Activated CD4-positive, alpha-beta T cell treated with anti-CD3 and anti-CD28 coated beads for 48 hours (primary cell): Measurements from ENCODE around the gene ZNF407.

Experiments
- DNase-seq: peaks from one replicate; pipeline ENCODE4 v3.0.0-alpha.2; 2020

Gene ZNF407

DNA sequence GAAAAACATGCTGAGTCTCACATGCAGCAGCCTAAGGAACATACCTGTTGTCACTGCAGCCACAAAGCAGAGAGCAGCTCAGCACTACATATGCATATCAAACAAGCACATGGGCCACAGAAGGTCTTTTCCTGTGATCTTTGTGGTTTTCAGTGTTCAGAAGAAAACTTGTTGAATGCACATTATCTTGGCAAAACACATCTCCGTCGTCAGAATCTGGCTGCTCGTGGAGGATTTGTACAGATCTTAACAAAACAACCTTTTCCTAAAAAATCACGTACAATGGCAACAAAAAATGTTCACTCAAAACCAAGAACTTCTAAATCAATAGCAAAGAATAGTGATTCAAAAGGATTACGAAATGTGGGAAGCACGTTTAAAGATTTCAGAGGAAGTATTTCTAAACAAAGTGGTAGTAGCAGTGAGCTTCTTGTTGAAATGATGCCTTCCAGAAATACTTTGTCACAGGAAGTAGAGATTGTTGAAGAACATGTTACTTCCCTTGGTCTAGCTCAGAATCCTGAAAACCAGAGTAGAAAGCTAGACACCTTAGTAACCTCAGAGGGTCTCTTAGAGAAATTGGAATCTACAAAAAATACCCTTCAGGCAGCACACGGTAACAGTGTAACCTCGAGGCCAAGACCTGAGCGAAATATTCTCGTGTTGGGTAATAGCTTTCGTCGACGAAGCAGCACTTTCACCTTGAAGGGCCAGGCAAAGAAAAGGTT is 34.1 kb downstream of the ZNF407 start:
- DNase-seq: no peak

DNA sequence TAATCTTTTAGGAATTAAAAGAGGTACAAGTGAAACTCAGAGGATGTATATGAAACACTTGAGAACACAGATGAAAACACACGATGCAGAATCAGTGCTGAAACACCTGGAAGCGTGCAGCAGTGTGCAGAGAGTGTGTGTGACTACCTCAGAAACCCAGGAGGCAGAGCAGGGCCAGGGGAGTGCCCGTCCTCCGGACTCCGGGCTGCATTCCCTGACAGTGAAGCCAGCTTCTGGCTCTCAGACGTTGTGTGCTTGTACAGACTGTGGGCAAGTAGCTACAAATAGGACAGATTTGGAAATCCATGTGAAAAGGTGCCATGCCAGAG is 34.6 kb downstream of the ZNF407 start:
- no peak for DNase-seq

DNA sequence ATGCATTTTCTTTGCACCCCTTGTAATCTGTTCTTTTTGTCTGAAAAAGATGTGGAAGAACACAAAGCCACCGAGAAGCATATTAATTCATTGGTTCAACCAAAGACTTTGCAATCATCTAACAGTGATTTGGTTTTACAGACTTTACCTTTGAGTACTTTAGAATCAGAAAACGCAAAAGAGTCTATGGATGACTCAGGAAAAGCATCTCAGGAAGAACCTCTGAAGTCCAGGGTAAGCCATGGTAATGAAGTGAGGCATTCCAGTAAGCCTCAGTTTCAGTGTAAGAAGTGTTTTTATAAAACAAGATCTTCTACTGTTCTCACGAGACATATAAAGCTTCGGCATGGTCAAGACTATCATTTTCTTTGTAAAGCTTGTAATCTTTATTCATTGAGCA is 35.2 kb downstream of the ZNF407 start:
- DNase-seq: no peak

DNA sequence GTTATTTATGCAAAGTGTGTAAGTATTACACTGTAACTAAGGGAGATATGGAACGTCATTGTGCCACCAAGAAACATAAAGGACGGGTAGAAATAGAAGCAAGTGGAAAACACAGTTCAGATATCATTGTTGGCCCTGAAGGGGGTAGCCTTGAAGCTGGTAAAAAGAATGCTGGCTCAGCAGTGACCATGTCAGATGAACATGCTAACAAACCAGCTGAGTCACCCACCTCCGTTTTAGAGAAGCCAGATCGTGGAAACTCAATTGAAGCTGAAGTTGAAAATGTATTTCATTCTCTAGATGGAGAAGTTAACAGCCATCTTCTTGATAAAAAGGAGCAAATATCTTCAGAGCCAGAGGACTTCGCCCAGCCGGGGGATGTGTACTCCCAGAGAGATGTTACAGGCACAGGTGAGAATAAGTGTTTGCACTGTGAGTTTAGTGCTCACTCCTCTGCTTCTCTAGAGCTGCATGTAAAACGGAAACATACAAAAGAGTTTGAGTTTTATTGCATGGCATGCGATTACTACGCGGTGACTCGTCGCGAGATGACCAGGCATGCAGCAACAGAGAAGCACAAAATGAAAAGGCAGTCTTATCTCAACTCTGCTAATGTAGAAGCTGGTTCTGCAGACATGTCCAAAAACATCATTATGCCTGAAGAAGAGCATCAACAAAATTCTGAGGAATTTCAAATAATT is 36.1 kb downstream of the ZNF407 start:
- peak; percentile 26 for DNase-seq

DNA sequence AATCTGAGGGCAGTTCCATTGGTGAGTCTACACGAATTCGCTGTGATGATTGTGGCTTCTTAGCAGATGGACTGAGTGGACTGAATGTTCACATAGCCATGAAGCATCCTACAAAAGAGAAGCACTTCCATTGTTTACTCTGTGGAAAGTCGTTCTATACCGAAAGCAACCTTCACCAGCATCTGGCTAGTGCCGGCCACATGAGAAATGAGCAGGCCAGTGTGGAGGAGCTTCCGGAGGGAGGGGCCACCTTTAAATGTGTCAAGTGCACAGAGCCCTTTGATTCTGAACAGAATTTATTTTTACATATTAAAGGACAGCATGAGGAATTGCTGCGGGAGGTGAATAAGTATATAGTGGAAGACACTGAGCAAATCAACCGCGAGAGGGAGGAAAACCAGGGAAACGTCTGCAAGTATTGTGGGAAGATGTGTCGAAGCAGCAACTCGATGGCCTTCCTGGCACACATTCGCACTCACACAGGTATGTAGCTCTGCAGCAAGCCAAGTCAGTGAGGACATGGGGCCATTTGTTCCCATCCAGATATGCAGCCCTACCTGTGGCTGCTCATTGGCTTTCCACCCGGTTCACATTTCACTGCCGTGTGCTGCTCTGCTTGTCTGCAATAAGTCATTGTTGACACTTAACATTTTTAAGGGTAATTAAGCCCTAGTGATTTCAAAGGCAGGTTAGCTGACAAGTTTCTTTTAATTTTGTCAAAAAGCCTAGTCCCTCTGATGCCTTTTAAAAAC is 37.7 kb downstream of the ZNF407 start:
- no peak for DNase-seq

DNA sequence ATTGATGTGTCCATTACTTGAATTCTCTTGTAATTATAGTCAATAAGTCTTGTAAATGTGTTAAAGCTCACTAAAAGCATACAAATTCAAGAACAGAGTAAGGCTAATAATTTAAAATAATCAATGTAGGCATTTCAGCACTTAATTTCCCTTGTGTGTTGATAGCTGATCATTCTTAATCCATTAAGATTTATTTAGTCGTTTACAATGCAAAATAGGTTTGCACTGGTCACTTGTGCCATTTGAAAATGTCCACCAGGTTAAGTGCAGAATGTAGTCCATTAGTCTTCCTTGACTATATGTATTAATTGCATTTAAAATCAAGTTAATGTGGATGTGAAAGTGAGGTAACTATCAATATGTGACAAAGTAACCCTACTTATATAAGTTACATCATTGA is 39.4 kb downstream of the ZNF407 start:
- DNase-seq: no peak

DNA sequence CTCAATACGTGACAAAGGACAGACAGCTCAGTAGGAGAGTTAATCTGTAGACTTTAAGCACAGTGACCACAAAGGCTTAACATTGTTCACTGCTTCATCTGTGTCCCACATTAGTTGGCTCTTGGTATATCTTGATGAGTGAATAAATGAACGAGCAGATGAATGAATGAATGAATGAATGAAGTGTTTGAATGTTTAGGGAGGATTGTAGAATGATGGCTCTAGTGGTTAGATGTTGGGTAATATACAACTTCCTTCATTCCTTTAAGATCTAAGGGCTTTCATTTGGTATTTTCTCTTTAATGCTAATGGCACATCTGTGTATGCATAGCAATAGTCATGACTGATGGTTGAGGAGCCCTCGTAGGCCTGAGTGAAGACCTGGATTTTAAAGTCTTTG is 40.5 kb downstream of the ZNF407 start:
- DNase-seq: no peak

DNA sequence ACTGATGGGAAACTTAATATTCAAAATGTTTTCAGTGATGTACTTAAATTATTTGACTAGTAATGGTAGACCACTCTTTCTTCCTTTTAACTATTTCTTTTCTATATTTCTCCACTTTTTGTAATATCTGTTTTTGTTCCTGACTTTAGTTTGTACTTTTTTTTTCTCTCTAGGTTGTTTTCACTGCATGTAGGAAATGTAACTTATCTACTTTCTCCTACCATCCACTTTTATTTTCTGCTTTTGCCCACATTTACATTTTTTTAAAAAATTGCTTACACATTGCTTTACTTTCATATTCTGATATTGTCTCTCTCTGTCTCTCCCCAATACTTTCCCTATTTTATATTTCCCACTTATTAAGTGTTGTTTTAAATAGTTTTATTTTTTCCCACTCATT is 47.0 kb downstream of the ZNF407 start:
- DNase-seq: no peak

DNA sequence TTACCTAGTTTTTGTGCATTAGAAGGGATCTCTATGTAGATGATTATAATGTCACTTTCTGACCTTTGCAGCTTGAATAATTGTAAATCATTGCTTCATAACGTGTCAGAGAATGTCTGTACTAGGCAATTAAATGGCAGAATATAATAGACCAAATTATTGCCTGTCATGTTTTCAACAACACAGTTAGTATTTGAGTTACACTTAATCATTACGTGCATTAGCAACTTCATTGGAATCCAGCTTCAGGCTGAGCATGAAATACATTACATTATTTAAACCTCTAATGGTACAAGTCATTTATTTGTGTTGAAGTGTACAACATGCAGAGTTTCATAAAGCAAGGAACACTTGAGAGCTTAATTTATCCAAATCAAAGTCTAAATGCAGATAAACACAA is 48.0 kb downstream of the ZNF407 start:
- no peak for DNase-seq

DNA sequence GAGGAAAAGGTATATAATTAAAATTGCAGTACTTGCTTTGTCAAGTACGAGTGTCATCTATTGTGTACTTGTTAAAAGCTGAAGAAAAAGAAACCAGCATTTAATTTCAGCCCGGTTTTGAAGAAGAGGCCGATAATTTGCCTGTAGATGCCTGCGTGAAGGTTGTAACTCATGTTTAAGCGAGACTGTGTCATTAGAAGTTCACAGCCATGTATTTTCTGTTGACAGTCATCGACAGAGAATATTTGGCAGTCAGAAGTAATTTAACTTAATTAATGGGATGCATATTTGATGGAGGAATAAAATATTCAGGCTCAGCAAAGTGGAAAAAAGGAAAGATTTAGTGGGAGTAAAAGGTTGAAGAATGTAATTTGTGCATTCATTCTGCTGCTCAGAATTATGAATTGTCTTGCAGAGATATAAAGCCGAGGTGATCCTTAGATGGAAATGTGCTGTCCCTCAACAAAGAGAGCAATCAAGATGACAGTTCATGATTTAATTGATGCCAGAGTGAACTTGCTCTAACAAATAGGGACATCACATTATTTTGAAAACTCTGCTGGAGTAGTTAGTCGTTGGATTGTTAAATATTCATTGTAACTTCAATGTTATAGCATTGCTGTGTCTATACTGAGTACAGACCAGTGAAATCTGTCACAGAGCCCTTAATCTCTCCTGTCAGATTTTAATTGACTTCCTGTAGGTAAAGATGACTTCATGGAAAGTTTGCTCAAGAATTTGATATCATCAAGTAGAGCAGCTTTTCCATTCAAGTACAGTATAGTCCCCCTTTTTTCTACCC is 53.9 kb downstream of the ZNF407 start:
- no peak for DNase-seq

DNA sequence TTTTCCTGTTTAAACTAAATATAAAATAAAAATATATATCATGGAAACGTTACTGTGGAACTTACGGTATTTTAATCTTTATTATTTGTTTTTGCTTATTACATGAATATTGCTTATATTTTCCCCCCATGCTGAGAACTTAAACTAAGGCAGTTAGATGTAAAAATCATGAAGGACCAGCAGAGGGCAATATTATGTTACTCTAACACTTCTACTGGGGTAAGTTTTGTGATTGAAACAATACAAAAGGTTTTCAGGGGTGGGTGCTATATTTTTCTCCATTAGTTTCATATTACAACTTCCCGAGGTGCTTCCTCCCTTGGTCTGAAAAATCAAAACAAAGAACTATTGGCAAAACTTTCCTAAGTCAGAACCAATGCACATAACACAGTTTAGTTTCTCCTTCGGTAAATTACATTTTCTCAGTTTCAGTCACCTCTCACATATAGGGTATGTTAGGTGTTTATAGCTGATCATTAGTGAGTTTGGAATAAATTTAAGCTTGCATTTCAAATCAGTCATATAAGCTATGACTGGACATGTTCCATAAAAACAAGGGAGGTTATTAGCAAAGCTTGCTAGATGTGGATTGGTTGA is 54.8 kb downstream of the ZNF407 start:
- no peak for DNase-seq

DNA sequence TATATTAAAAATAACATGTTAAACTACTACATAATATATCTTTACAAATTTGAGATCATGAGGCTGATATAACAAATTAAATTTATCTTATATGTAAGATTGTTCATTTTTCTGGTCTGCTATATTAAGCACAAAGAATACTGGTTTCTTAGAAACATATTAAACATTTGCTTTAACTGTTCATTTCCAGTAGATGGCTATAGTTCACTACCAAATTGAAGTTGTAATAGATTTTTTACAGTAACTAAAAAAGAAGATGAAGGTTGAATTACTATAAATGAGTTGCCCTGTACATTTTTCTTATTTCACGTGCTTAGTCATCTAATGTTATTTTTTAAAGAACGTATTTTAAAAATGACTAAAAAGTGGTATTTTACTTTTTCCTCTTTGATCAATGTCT is 57.0 kb downstream of the ZNF407 start:
- no peak for DNase-seq

DNA sequence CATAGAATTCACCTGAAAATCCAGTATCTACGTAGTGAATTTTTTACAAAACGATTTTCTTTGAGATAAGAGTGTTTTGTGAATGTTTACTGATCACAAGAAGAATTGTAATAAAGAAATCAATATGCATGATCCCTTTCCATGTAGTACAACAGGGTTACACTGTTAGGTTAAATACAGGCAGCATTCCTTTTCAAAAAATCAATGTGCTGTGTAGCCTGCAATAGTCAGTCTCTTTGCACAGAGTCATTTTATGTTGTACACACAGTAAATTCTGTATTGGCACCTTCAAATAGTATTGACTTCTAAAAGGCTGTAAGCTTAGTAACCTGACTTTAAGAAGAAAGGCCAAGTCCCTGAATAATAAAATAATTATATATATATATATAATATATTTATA is 63.3 kb downstream of the ZNF407 start:
- DNase-seq: no peak

DNA sequence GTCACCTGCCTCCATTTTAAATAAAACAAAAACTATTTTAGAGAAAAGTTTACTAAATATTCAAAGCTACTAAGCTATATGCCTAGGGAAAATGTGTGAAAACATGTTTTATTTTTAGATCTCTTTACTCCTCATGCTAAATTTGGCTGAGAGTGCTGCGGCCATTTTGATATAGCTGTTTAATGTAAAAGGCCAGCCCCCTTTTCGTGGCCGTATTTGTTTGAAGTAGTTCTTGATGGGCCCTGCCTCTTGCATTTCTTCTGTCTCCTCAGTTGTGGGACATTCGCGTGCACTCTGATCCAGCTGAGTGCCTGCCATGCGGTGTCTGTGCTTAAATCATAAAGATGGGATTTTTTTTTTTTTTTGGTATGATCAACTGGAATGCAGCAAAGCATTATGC is 64.0 kb downstream of the ZNF407 start:
- no peak for DNase-seq

DNA sequence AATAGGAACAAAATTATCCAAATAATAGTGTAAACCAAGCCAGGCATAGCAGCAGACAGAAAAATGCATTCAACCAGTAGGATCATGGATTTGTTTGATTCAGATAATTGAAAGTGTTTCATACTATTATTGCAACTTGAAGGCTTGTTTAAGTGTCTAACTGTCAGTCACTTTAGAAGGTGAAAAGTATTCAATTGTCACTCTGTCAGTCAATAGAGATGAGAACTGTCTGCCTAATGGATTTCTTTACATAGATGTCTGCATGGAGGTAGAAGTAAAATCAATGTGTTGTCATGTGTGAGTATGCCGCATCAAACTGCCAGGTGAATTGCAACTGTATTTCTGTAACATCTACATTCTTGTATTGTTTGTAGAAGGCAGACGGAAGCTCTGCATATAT is 65.0 kb downstream of the ZNF407 start:
- DNase-seq: no peak

DNA sequence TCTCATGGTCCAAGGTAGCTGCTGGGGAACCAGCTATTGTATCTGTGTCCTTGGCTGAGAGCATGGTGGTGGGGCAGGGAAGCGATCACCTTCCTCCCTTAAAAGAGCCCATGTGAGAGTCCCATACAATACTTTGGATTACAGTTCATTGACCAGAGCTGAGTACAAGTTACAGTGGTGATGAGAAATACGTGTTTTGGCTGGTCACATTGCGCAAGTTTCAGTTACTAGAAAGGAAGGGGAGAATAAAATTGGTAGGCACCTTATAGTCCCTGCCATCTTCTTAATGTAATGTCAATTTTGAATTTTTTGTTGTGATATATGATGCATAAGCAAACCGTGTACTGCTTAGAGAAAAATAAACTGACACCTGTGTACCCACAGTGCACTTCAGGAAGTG is 67.7 kb downstream of the ZNF407 start:
- DNase-seq: no peak

DNA sequence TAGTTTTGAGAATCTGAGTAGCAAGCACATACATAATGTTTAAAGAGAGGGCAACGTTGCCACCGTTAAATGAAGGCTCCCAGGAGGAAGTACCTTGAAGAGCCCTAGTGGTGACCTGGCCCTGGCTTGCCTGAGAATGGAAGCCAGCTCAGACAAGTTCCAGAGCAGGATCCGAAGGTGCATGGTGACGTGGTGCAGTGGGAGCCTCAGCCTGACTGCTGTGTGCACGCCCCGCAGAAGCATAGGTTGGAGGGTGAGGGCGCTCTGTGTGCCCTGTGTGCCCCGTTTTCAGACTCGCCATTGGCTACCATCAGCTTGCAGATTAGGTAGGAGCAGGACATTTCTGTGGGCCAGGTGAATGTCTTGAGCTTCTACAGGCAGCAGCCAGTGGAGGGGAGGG is 68.2 kb downstream of the ZNF407 start:
- DNase-seq: no peak

DNA sequence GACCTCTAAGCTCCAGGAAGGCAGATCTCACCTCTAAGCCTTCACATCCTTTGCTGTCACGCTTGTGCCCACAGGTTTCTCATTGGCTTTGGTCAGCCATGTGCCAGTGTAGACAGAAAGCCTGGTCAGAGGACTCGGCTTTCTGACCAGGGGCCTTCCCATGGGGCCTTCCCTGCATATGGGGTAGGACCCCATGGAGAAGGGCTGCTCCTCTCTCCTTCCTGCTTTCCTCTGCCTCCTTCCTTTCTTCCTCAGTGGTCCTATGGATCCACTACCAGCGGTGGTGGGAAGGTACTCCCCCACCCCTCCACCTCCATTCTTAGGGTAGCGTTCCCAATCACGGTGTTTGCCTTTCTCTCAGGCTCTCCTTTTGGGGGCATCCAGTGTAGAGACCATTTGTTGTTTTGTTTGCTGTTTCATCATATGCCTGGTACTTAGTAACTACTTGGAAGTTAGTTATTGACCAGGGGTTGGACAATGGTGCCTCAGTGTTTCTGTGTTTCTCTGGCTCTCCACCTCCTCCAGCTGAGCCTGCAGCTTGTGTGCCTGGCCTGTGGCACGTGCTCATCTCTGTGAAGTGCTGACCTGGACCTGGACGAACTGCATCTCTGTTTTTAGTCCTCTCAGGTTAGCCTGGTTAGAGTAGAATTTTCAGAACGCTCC is 71.6 kb downstream of the ZNF407 start:
- DNase-seq: no peak

DNA sequence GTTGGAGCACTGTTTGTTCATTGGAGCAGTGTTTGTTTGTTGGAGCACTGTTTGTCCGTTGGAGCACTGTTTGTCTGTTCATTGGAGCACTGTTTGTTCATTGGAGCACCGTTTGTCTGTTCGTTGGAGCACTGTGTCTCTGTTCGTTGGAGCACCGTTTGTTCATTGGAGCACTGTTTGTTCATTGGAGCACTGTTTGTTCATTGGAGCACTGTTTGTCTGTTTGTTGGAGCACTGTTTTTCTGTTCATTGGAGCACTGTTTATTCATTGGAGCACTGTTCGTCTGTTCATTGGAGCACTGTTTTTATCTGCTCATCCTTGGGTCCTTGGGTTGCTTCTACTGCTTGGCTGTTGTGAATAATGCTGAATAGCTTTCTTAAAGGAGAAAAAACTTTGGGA is 74.7 kb downstream of the ZNF407 start:
- no peak for DNase-seq

DNA sequence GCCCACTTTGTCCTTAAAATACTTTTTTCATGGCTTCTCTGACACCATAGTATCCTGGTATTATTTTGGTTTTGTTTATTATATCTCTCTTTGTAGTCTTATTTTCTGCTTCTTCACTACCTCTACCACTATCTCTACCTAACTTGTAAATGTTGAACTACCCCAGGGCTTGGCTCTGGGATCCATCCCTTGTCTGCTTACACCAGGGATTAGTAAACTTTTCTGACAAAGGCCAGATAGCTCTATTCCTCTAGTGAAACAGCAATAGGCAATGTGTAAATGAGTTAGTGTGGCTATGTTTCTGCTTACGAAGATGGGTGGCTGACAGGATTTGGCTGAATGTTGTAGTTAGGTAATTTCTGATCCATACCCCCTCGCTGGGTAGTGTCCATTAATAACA is 76.8 kb downstream of the ZNF407 start:
- DNase-seq: no peak

DNA sequence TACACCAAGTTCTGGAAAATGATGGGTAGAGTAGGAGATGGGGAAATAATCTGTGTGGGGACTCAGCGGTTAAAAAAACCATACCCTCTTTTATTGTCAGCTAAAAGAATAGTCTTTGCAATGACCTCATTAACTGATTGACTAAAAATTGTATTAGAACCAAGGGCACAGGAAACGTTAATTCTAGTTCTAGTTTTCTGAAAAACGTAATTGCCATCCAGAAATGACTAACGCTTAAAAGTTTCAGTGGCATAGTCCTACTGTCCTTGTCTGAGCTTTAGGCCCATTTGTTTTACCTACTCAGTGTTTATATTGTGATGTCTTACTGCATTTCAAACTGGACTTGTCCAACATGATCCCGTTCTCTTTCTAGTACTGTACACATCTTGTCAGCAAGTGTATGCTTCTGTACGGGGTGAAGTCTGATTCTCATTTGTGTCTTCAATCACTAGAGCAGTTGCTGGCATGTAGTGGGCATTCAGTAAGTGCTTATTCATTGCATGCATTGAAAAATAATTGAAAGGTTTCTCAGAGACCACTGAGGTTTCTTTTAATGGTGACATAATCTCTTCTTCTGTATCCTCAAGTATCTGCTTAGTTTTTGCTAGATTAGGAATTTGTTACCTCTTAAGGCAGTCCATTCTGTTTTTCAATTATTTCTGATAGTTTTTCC is 81.5 kb downstream of the ZNF407 start:
- no peak for DNase-seq

DNA sequence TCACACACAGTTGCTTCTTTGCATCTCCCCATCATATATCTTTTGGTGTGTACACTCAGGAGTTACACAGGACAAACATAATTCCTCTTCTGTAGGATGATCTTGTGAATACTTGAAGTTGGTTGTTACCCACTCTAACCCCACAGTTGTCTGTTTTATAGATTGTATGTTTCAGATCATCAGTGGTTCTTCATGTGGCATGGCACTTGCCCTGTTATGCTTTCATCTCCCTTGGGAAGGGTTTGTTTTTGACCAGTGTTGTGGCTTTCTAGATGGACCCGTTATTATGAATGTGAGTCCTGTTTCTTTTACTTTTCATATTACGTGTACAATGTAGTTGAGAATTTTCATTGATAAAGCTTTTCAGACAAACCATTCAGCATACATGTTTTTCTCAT is 82.0 kb downstream of the ZNF407 start:
- DNase-seq: no peak
